Rectal smooth muscle tissue (tissue), 1 donor: ENCODE results near the gene CBARP.
"Not testable (repeated sequence)": the region's sequence is repeated elsewhere in the genome, so short reads cannot be mapped to it uniquely, and the experiment has no call there.

Experiments used
- H3K27ac ChIP-seq: one replicate; pipeline ENCODE4 v1.7.0; 2013; ENCODE audit warnings: low read depth, low read length, inconsistent platforms
- H3K27me3 ChIP-seq: one replicate; pipeline ENCODE4 v1.7.0; 2013; ENCODE audit warnings: low read length; ENCODE audit not compliant: control insufficient read depth, insufficient read depth
- H3K36me3 ChIP-seq: one replicate; pipeline ENCODE4 v1.7.0; 2013; ENCODE audit warnings: low read length; ENCODE audit not compliant: control insufficient read depth, insufficient read depth
- H3K4me1 ChIP-seq: one replicate; pipeline ENCODE4 v1.7.0; 2013; ENCODE audit warnings: low read length; ENCODE audit not compliant: control insufficient read depth, insufficient read depth
- H3K4me3 ChIP-seq: one replicate; pipeline ENCODE4 v1.7.0; 2013; ENCODE audit warnings: low read length
- H3K9ac ChIP-seq: one replicate; pipeline ENCODE4 v1.7.0; 2013; ENCODE audit warnings: low read length

The CBARP gene

DNA sequence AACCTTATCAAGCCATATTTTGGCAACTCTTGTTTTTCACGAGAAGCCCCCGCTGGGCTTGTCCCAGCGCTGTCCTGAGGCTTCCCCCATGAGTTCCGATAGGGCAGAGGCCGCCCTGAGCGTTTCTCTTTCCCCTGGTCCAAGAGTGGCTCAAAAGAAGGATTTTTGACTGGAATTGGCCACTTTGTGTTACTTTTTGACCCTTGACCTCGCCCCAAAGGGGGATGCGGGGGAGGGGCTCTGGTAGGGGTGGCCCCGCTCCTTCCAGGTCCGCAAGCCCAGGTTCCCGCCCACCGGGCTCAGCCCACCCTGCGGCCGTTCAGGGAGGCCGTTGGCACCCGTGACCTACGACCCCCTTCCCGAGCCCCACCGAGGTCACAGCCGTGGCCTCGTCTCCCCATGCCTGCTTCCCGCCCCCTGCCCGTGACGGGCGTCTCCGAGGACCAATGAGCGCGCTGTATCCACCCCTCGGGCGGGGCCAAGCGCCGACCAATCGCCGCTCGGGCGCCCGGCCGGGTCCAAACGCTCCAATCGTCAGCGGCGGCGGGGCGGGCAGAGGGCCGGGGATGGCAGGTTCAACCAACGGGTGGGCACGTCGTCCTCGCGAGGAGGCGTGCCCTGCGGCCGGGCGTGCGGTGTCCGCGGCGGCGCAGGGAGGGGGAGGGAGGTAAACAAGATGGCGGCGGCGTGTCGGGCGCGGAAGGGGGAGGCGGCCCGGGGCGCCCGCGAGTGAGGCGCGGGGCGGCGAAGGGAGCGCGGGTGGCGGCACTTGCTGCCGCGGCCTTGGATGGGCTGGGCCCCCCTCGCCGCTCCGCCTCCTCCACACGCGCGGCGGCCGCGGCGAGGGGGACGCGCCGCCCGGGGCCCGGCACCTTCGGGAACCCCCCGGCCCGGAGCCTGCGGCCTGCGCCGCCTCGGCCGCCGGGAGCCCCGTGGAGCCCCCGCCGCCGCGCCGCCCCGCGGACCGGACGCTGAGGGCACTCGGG lies 32.4 kb downstream of the CBARP start, which contains the start of gene STK11:
TSS of gene STK11 (plus strand) at position 665 of the 986 bp plus-strand sequence. CDS start 1,136 bp downstream, outside the sequence.
- Histone ChIP-seq H3K27ac (peak within 1 kb of the TSS; percentile 79), H3K9ac (peak within 1 kb of the TSS; percentile 87), H3K36me3 (no peaks in the 10 kb centered on the region), H3K4me3 (peak within 1 kb of the TSS; percentile 84), H3K4me1 (peaks cover 12% of the 10 kb centered on the region), H3K27me3 (no peaks in the 10 kb centered on the region)

DNA sequence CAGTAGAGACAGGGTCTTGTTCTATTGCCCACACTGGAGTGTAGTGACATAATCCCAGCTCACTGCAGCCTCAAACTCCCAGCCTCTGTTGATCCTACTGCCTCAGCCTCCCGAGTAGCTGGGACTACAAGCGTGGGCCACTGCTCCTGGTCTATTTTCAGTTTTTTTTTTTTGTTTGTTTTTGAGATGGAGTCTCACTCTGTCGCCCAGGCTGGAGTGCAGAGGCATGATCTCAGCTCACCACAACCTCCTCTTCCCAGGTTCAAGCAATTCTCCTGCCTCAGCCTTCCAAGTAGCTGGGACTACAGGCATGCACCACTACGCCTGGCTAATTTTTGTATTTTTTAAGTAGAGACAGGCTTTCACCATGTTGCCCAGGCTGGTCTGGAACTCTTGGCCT lies 37.2 kb downstream of the CBARP start:
- not testable (repeated sequence) for H3K27me3 ChIP-seq, H3K9ac ChIP-seq, H3K4me3 ChIP-seq, H3K36me3 ChIP-seq, H3K27ac ChIP-seq, H3K4me1 ChIP-seq

DNA sequence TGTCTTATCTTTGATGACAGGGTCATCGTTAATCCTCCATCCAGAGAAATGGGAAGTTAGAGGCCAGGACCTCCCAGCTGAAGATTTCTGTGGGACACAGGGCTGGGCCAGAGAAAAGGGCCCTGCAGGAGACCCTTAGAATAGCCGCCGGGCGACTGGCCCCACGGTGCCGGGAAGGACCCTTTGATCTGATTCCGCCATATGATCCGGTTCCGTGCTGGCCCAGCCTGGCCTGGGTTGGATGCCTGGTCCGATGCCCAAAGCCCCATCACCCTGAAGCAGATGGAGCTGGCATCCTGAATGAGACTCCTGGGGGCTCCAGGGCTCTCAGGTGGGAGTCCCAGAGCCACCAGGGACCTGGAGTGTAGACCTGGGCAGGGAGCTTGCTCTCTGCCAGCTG lies 38.3 kb downstream of the CBARP start:
- Histone ChIP-seq H3K9ac (no peak overlapping the region), H3K27me3 (no peaks in the 10 kb centered on the region), H3K36me3 (no peaks in the 10 kb centered on the region), H3K4me1 (no peaks in the 10 kb centered on the region), H3K27ac (no peak overlapping the region), H3K4me3 (no peak overlapping the region)

DNA sequence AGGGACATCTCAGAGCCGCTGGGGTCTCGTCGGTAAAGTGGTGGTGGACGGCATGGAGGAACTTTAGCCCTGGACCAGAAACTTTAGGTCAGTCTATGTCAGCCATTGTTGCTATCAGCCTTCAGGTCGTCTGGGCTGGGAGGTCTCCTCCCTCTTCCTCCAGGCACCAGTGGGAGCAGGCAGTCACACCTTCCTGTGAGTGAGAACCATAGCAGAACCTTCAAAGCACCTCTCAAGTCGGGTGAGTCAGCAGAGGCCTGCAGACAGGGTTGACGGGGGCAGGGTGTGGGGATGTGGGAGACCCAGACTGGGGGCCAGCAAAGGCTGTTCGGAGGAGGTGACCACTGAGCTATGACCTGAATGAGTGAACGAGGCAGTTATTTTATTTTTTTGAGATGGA lies 48.4 kb downstream of the CBARP start:
- Histone ChIP-seq H3K9ac (no peak overlapping the region), H3K36me3 (no peaks in the 10 kb centered on the region), H3K4me1 (no peaks in the 10 kb centered on the region), H3K4me3 (no peak overlapping the region), H3K27me3 (no peaks in the 10 kb centered on the region), H3K27ac (no peak overlapping the region)

DNA sequence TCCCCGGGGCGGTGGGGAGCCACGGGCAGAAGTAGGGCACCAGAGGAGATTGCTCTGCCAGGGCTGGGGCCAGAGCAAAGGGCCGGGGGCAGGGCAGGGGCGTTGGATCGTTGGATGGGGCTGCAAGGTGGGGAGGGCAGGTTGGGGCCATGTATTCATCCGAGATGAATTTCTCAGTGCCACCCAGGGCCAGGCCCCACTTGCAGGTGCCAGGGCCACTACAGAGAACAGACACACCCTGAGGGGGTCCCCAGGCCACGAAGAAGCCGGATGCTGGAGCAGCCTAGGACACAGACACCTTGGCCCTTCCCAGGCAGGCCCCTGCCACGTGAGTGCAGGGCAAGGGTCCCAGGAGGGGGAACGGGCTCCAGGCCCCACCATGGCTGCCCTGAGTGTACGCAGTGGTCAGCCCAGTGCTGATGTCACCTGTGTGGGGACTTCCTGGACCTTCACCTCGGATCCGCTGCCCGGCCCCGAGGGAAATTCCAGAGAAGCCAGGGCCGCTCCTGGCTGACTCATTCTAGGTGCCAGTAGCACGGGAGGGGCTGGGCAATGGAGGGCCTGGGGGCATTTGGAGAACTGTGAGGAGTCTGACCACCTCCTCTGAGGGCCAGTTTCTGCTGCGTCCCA lies 54.1 kb downstream of the CBARP start:
- H3K9ac ChIP-seq, result no peak overlapping the region
- no peak overlapping the region for H3K4me3 ChIP-seq
- H3K27me3 ChIP-seq, result no peaks in the 10 kb centered on the region
- no peaks in the 10 kb centered on the region for H3K4me1 ChIP-seq
- H3K27ac ChIP-seq, result no peak overlapping the region
- no peaks in the 10 kb centered on the region for H3K36me3 ChIP-seq

DNA sequence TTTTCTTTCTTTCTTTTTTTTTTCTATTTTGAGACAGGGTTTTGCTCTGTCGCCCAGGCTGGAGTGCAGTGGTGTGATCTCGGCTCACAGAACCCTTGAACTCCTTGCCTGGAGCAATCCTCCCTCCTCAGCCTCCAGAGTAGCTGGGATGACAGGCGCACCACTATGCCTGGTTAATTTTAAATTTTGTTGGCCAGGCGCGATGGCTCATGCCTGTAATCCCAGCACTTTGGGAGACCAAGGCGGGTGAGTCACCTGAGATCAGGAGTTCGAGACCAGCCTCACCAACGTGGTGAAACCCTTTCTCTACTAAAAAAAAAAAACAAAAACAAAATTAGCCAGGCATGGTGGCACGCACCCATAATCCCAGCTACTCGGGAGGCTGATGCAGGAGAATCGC lies 55.1 kb downstream of the CBARP start:
- Histone ChIP-seq H3K27ac (no peak overlapping the region), H3K9ac (no peak overlapping the region), H3K27me3 (no peaks in the 10 kb centered on the region), H3K4me3 (no peak overlapping the region), H3K4me1 (no peaks in the 10 kb centered on the region), H3K36me3 (no peaks in the 10 kb centered on the region)

DNA sequence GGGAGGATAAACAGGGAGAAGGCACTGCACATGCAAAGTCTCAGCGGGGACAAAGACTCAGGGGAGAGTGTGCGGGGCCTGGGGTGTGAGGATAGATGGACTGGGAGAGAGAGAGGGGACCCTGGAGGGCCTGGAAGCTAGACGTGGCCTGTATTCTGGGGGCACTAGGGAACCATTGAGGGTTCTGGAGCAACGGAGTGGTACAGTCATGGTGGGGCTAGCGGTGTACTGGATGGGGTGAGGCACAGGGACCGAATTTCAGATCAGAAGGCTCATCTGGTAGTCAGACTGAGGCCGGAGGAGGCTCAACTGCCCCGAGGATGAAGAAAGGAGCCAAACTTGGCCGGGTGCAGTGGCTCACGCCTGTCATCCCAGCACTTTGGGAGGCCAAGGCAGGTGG lies 55.7 kb downstream of the CBARP start:
- Histone ChIP-seq H3K27ac (no peak overlapping the region), H3K9ac (no peak overlapping the region), H3K4me3 (no peak overlapping the region), H3K4me1 (no peaks in the 10 kb centered on the region), H3K27me3 (no peaks in the 10 kb centered on the region), H3K36me3 (no peaks in the 10 kb centered on the region)

DNA sequence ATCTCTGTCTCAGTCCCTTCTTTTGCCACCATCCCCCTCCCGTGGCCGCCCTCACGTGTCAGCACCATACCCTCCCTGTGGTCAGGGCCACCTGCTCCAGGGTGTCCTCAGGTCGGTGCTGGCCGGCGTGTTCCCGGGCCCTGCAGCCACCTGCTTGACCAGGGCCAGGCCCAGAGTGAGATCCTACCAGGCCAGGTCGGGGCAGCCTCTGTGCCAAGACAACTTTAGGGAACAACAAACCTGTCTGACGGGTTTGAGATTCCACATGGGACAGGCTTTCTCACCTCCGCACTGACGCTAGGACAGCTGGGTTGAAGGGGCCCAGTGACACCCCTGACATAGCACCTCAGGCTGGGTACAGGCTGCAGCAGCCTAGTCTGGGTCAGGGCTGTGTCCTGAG lies 56.2 kb downstream of the CBARP start:
- H3K4me1 ChIP-seq, result no peaks in the 10 kb centered on the region
- no peaks in the 10 kb centered on the region for H3K27me3 ChIP-seq
- H3K4me3 ChIP-seq, result no peak overlapping the region
- no peaks in the 10 kb centered on the region for H3K36me3 ChIP-seq
- no peak overlapping the region for H3K27ac ChIP-seq
- no peak overlapping the region for H3K9ac ChIP-seq
